HEK293 (cell line): ENCODE data around the gene CACYBP.

Experiments used
- CTCF ChIA-PET: fragments of 350-600 bp; formaldehyde crosslinking; extraction: SDS; loops from one replicate; lab custom pipeline; 2021; ENCODE audit warnings: antibody characterized with exemption; lab: Yijun Ruan, JAX
- POLR2A ChIA-PET: fragments of 300-600 bp; formaldehyde crosslinking; extraction: SDS; loops from one replicate; lab custom pipeline; 2020; ENCODE audit warnings: antibody characterized with exemption, inconsistent platforms; lab: Yijun Ruan, JAX
- H3K27ac ChIP-seq: fragments of 200-500 bp; sonication (Bioruptor generic); 2 replicates; pipeline ENCODE4 v1.5.1; 2014; ENCODE audit warnings: low read depth, low read length, control low read depth, inconsistent platforms; ENCODE audit errors: extremely low read depth
- H3K36me3 ChIP-seq, 2 experiments: fragments of 200-500 bp in 1 of 2; sonication (Bioruptor generic) in 1 of 2; 1 replicate in 1 of 2; 2 replicates in 1 of 2; pipeline ENCODE4 v1.5.1; 2014 to 2017; ENCODE audit warnings: inconsistent platforms in 2 of 2, low read length in 2 of 2; ENCODE audit not compliant: control insufficient read depth in 2 of 2, insufficient read depth in 1 of 2
- H3K4me1 ChIP-seq: fragments of 200-500 bp; sonication (Bioruptor generic); 2 replicates; pipeline ENCODE4 v1.5.1; 2014; ENCODE audit warnings: mild to moderate bottlenecking, low read length, inconsistent platforms; ENCODE audit not compliant: control insufficient read depth, insufficient read depth
- H3K4me3 ChIP-seq: 2 replicates; pipeline ENCODE4 v1.5.1; 2011; ENCODE audit warnings: low read depth, mild to moderate bottlenecking, control low read depth, low read length, moderate library complexity
- H3K9me3 ChIP-seq: fragments of 200-500 bp; sonication (Bioruptor generic); 2 replicates; pipeline ENCODE4 v1.5.1; 2014; ENCODE audit warnings: low read depth, low read length, inconsistent platforms; ENCODE audit not compliant: control insufficient read depth, insufficient read depth
- ATF2 ChIP-seq: fragments of 450-650 bp; formaldehyde crosslinking; IDR thresholded peaks from 2 replicates; pipeline ENCODE4 v1.5.1; 2016; ENCODE audit warnings: missing biosample characterization, missing genetic modification characterization, low read depth
- CTCF ChIP-seq: fragments of 450-650 bp; formaldehyde crosslinking; IDR thresholded peaks from 2 replicates; pipeline ENCODE4 v1.5.1; 2016; ENCODE audit warnings: missing biosample characterization, missing genetic modification characterization
- HIC1 ChIP-seq: fragments of 450-650 bp; formaldehyde crosslinking; IDR thresholded peaks from 2 replicates; pipeline ENCODE4 v1.5.1; 2016; ENCODE audit warnings: missing biosample characterization, missing genetic modification characterization
- PBX3 ChIP-seq: sonication (generic); formaldehyde crosslinking; IDR thresholded peaks from 2 replicates; pipeline ENCODE4 v1.8.1; 2022; ENCODE audit warnings: mild to moderate bottlenecking, moderate library complexity, missing genetic modification reagents
- PRDM10 ChIP-seq: fragments of 450-650 bp; formaldehyde crosslinking; IDR thresholded peaks from 2 replicates; pipeline ENCODE4 v1.5.1; 2016; ENCODE audit warnings: missing biosample characterization, missing genetic modification characterization
- WT1 ChIP-seq: fragments of 450-650 bp; formaldehyde crosslinking; IDR thresholded peaks from 2 replicates; pipeline ENCODE4 v1.5.1; 2016; ENCODE audit warnings: missing biosample characterization, missing genetic modification characterization
- ZBTB20 ChIP-seq: fragments of 450-650 bp; formaldehyde crosslinking; IDR thresholded peaks from 2 replicates; pipeline ENCODE4 v1.5.1; 2016; ENCODE audit warnings: missing biosample characterization, missing genetic modification characterization
- ZBTB44 ChIP-seq: fragments of 450-650 bp; IDR thresholded peaks from 2 replicates; pipeline ENCODE4 v1.5.1; 2018; ENCODE audit warnings: missing biosample characterization, mild to moderate bottlenecking, missing genetic modification characterization
- ZBTB6 ChIP-seq: fragments of 450-650 bp; formaldehyde crosslinking; IDR thresholded peaks from 2 replicates; pipeline ENCODE4 v1.5.1; 2017; ENCODE audit warnings: missing biosample characterization, missing genetic modification characterization
- ZEB2 ChIP-seq: fragments of 450-650 bp; formaldehyde crosslinking; IDR thresholded peaks from 2 replicates; pipeline ENCODE4 v1.5.1; 2016; ENCODE audit warnings: missing biosample characterization, missing genetic modification characterization
- ZNF274 ChIP-seq, 2 experiments: fragments of 200-500 bp in 1 of 2; fragments of 450-650 bp in 1 of 2; sonication (Bioruptor generic) in 1 of 2; formaldehyde crosslinking in 1 of 2; IDR thresholded peaks; 2 replicates each; pipeline versions ENCODE4 v1.5.1 to v1.6.1; 2014 to 2016; ENCODE audit warnings: borderline replicate concordance in 1 of 2, inconsistent platforms in 1 of 2, low read length in 1 of 2, missing biosample characterization in 1 of 2, missing genetic modification characterization in 1 of 2
- ZNF362 ChIP-seq: fragments of 450-650 bp; formaldehyde crosslinking; IDR thresholded peaks from 2 replicates; pipeline ENCODE4 v1.5.1; 2016; ENCODE audit warnings: missing biosample characterization, missing genetic modification characterization
- ZNF654 ChIP-seq: fragments of 450-650 bp; formaldehyde crosslinking; IDR thresholded peaks from 2 replicates; pipeline ENCODE4 v1.5.1; 2016; ENCODE audit warnings: low read depth, missing biosample characterization, missing genetic modification characterization
- ZNF660 ChIP-seq: fragments of 450-650 bp; IDR thresholded peaks from 2 replicates; pipeline ENCODE4 v1.5.1; 2018; ENCODE audit warnings: missing biosample characterization, mild to moderate bottlenecking, missing genetic modification characterization
- ZNF843 ChIP-seq: fragments of 450-650 bp; formaldehyde crosslinking; IDR thresholded peaks from 2 replicates; pipeline ENCODE4 v1.5.1; 2016; ENCODE audit warnings: missing biosample characterization, missing genetic modification characterization

The CACYBP gene

GRCh38 chr1:174998569-174999215 is 1.1 kb upstream of the CACYBP start:
- ChIA-PET POLR2A (interaction anchor here (0.6 to 3.3 kb wide), 12 partner anchors 9 to 199 kb away, joined by 3 to 58 read pairs (median 6); partner anchors contain the start of gene MRPS14), CTCF (interaction anchor here (0.6 to 2.0 kb wide), 14 partner anchors 14 to 1443 kb away, joined by 3 to 13 read pairs (median 4); no protein-coding TSS in a partner anchor)
- H3K4me1 ChIP-seq = no peaks in the 10 kb centered on the region
- no peaks in the 10 kb centered on the region for H3K9me3 ChIP-seq
- TF ChIP-seq PRDM10 (peak; percentile 50), ZNF660 (tag by site-specific recombination) (peak; percentile 59; the same call in 1 of the 2 replicates), ZNF654 (tag by site-specific recombination) (peak; percentile 66), PBX3 (CRISPR knock-in tag) (0 out of 2 replicates have a peak, but pooled peaks have one; percentile 20), ZBTB20 (tag by site-specific recombination) (no peak), HIC1 (tag by site-specific recombination) (no peak), ZBTB6 (no peak), ATF2 (tag by site-specific recombination) (no peak), ZNF362 (tag by site-specific recombination) (0 out of 2 replicates have a peak, but pooled peaks have one; percentile 33), ZNF274 (IDR thresholded peaks at IDR 0.05; ENCODE audit: low read length) (no peak), ZNF274 (tag by site-specific recombination; IDR thresholded peaks at IDR 0.05; ENCODE audit: borderline replicate concordance) (no peak), ZBTB44 (tag by site-specific recombination) (0 out of 2 replicates have a peak, but pooled peaks have one; percentile 20), ZNF843 (tag by site-specific recombination) (no peak), ZEB2 (tag by site-specific recombination) (peak; percentile 16; the same call in 1 of the 2 replicates), WT1 (tag by site-specific recombination) (no peak), CTCF (tag by site-specific recombination) (peak; percentile 59)
- peak overlapping the region; percentile 92 for H3K27ac ChIP-seq
- H3K4me3 ChIP-seq = peak overlapping the region; percentile 88
- peaks cover 0 to 10% of the 10 kb centered on the region in 2 experiments; a peak in 1 of 3 replicates for H3K36me3 ChIP-seq
